Measurements from ENCODE around the gene SGIP1. TPM values are rescaled to one million over a fixed set of nuclear protein-coding genes. Genes with fewer than 3 reads are reported as not detected.

Gene SGIP1
- total RNA-seq, 3 donors from 2014 or later: 0.65 to 7.3 (median 0.93) TPM

GRCh38 chr1:66510407-66510806 is 23.5 kb upstream of the SGIP1 start:
- TF ChIP-seq CTCF (IDR thresholded peaks at IDR 0.05): no peak
- intact Hi-C loops (cut with DNase I, micrococcal nuclease): no loop called here
- Histone ChIP-seq H3K4me1 (ENCODE audit: low read depth) (no peaks in the 10 kb centered on the region), H3K4me3 (no peak overlapping the region), H3K36me3 (ENCODE audit: low read depth) (no peaks in the 10 kb centered on the region), H3K9me3 (no peaks in the 10 kb centered on the region)
- ATAC-seq (no peak), DNase-seq (no peak)

GRCh38 chr1:66511118-66511517 is 22.8 kb upstream of the SGIP1 start:
- no peak for TF ChIP-seq CTCF (IDR thresholded peaks at IDR 0.05)

GRCh38 chr1:66517959-66518358 is 16.0 kb upstream of the SGIP1 start:
- no peak overlapping the region for H3K4me3 ChIP-seq
- intact Hi-C loops (cut with DNase I, micrococcal nuclease): no loop called here
- H3K9me3 ChIP-seq: no peaks in the 10 kb centered on the region
- no peak for TF ChIP-seq CTCF (IDR thresholded peaks at IDR 0.05)
- no peaks in the 10 kb centered on the region for H3K36me3 ChIP-seq (ENCODE audit: low read depth)
- H3K4me1 ChIP-seq (ENCODE audit: low read depth): no peaks in the 10 kb centered on the region
- DNase-seq: no peak
- no peak for ATAC-seq

More at GRCh38 chr1:66511118-66511517, 22.8 kb upstream of the SGIP1 start:
- H3K9me3 ChIP-seq: no peaks in the 10 kb centered on the region
- H3K36me3 ChIP-seq (ENCODE audit: low read depth): no peaks in the 10 kb centered on the region
- ATAC-seq (no peak), DNase-seq (no peak)
- no peak overlapping the region for H3K4me3 ChIP-seq
- intact Hi-C loops (cut with DNase I, micrococcal nuclease): no loop called here
- H3K4me1 ChIP-seq (ENCODE audit: low read depth): no peaks in the 10 kb centered on the region

- ATAC-seq: no peak
Measured at GRCh38 chr1:66518654-66519053, 15.3 kb upstream of the SGIP1 start.

GRCh38 chr1:66519992-66520391 is 14.0 kb upstream of the SGIP1 start:
- H3K9me3 ChIP-seq: no peaks in the 10 kb centered on the region
- DNase-seq: no peak
- ATAC-seq: no peak
- intact Hi-C loops (cut with DNase I, micrococcal nuclease): no loop called here
- no peak overlapping the region for H3K4me3 ChIP-seq
- H3K4me1 ChIP-seq (ENCODE audit: low read depth): no peaks in the 10 kb centered on the region
- TF ChIP-seq CTCF (IDR thresholded peaks at IDR 0.05): no peak
- no peaks in the 10 kb centered on the region for H3K36me3 ChIP-seq (ENCODE audit: low read depth)

More at GRCh38 chr1:66518654-66519053, 15.3 kb upstream of the SGIP1 start:
- Histone ChIP-seq H3K36me3 (ENCODE audit: low read depth) (no peaks in the 10 kb centered on the region), H3K4me1 (ENCODE audit: low read depth) (no peaks in the 10 kb centered on the region), H3K9me3 (no peaks in the 10 kb centered on the region), H3K4me3 (no peak overlapping the region)
- intact Hi-C loops (cut with DNase I, micrococcal nuclease): no loop called here
- TF ChIP-seq CTCF (IDR thresholded peaks at IDR 0.05): no peak
- DNase-seq: no peak

GRCh38 chr1:66520655-66521054 is 13.3 kb upstream of the SGIP1 start:
- DNase-seq: no peak
- intact Hi-C loops (cut with DNase I, micrococcal nuclease): no loop called here
- no peaks in the 10 kb centered on the region for H3K36me3 ChIP-seq (ENCODE audit: low read depth)
- no peaks in the 10 kb centered on the region for H3K4me1 ChIP-seq (ENCODE audit: low read depth)
- H3K4me3 ChIP-seq: no peak overlapping the region
- no peak for TF ChIP-seq CTCF (IDR thresholded peaks at IDR 0.05)
- no peak for ATAC-seq
- H3K9me3 ChIP-seq: no peaks in the 10 kb centered on the region

Data from mucosa of descending colon (tissue), 3 donors.